H1 (cell line): ENCODE results near the gene HIVEP2. TPM values are rescaled to one million over a fixed set of nuclear protein-coding genes. Genes with fewer than 3 reads are reported as not detected.

ENCODE experiments used
- CTCF ChIA-PET: fragments of 300-600 bp; sonication (Branson Sonifier 250); formaldehyde crosslinking; loops from one replicate; lab custom pipeline; 2021; ENCODE audit not compliant: partially characterized antibody; lab: Charles Lee
- POLR2A ChIA-PET: fragments of 300-600 bp; sonication (Branson Sonifier 250); formaldehyde crosslinking; loops from one replicate; lab custom pipeline; 2021; ENCODE audit warnings: inconsistent platforms; ENCODE audit not compliant: partially characterized antibody; lab: Charles Lee
- DNase-seq, 2 experiments: peaks; one replicate each; pipeline versions ENCODE4 v3.0.0 to v3.0.0-alpha.2; 2010 to 2022; ENCODE audit warnings: low spot score in 2 of 2, low read depth in 1 of 2, mixed read lengths in 1 of 2
- FAIRE-seq: peaks from 2 replicates; lab custom pipeline; 2011; peaks lifted over from hg19 to GRCh38; lab: Jason Lieb, UNC
- H2AFZ ChIP-seq: 2 replicates; pipeline ENCODE4 v1.8.1; 2012; ENCODE audit warnings: low read length, inconsistent platforms
- H2AK5ac ChIP-seq: 2 replicates; pipeline ENCODE4 v1.6.1; 2013; ENCODE audit warnings: low read depth, low read length
- H2BK120ac ChIP-seq: replicated peaks from 2 replicates; pipeline ENCODE3; 2013; ENCODE audit warnings: low read depth, low read length, inconsistent platforms
- H2BK12ac ChIP-seq: 2 replicates; pipeline ENCODE4 v1.6.1; 2013; ENCODE audit warnings: low read depth, low read length
- H2BK15ac ChIP-seq: 2 replicates; pipeline ENCODE4 v1.6.1; 2013; ENCODE audit warnings: low read length
- H2BK20ac ChIP-seq: 2 replicates; pipeline ENCODE4 v1.6.1; 2013; ENCODE audit warnings: low read length
- H2BK5ac ChIP-seq: 2 replicates; pipeline ENCODE4 v1.6.1; 2013; ENCODE audit warnings: low read depth, low read length
- H3K14ac ChIP-seq: 2 replicates; pipeline ENCODE4 v1.6.1; 2013; ENCODE audit warnings: inconsistent platforms; ENCODE audit not compliant: insufficient read length
- H3K18ac ChIP-seq: 2 replicates; pipeline ENCODE4 v1.6.1; 2013; ENCODE audit warnings: low read length; ENCODE audit errors: extremely low read depth
- H3K23ac ChIP-seq: 2 replicates; pipeline ENCODE4 v1.6.1; 2013; ENCODE audit warnings: inconsistent platforms; ENCODE audit not compliant: insufficient read length
- H3K23me2 ChIP-seq: 2 replicates; pipeline ENCODE4 v1.6.1; 2013; ENCODE audit warnings: low read depth, low read length
- H3K27ac ChIP-seq: 2 replicates; pipeline ENCODE4 v1.6.1; 2011; ENCODE audit warnings: low read depth, low read length, inconsistent platforms
- H3K27me3 ChIP-seq, 4 experiments: replicated peaks in 1 of 4; 1 replicate in 1 of 4; 2 replicates in 3 of 4; pipeline versions ENCODE4 v1.6.1 to v1.8.1; 2011 to 2013; ENCODE audit warnings: low read length in 3 of 4, mild to moderate bottlenecking in 3 of 4, inconsistent platforms in 2 of 4, mixed read lengths in 2 of 4, moderate library complexity in 1 of 4; ENCODE audit not compliant: control insufficient read depth in 3 of 4, insufficient read depth in 3 of 4; ENCODE audit errors: extremely low read depth in 1 of 4
- H3K36me3 ChIP-seq, 4 experiments: 2 replicates each; pipeline versions ENCODE4 v1.6.1 to v1.8.1; 2011 to 2013; ENCODE audit warnings: mild to moderate bottlenecking in 4 of 4, low read length in 3 of 4, moderate library complexity in 2 of 4, control low read depth in 1 of 4, inconsistent platforms in 1 of 4; ENCODE audit not compliant: insufficient read depth in 4 of 4, control insufficient read depth in 2 of 4
- H3K4ac ChIP-seq: replicated peaks from 2 replicates; pipeline ENCODE3; 2013; ENCODE audit warnings: low read length, low read depth, mixed read lengths, inconsistent platforms; ENCODE audit not compliant: insufficient read length
- H3K4me1 ChIP-seq, 4 experiments: replicated peaks in 1 of 4; 1 replicate in 1 of 4; 2 replicates in 3 of 4; pipeline versions ENCODE4 v1.6.1 to v1.8.1; 2011 to 2013; ENCODE audit warnings: low read length in 3 of 4, inconsistent platforms in 2 of 4, mixed read lengths in 1 of 4; ENCODE audit not compliant: insufficient read depth in 4 of 4, control insufficient read depth in 3 of 4
- H3K4me2 ChIP-seq, 2 experiments: 2 replicates each; pipeline versions ENCODE4 v1.6.1 to v1.8.1; 2011 to 2013; ENCODE audit warnings: low read depth in 2 of 2, low read length in 2 of 2, control low read depth in 1 of 2, inconsistent platforms in 1 of 2, mild to moderate bottlenecking in 1 of 2; ENCODE audit not compliant: insufficient read depth in 1 of 2
- H3K4me3 ChIP-seq, 4 experiments: fragments of 200-600, 300-600 bp in 1 of 4; sonication (generic), shearing (Covaris generic), sonication (Bioruptor Twin) in 1 of 4; 2 replicates each; pipeline versions ENCODE4 v1.5.1 to v1.8.1; 2011 to 2016; ENCODE audit warnings: low read length in 4 of 4, low read depth in 3 of 4, control low read depth in 2 of 4, inconsistent platforms in 2 of 4, mild to moderate bottlenecking in 2 of 4, mixed read lengths in 1 of 4, moderate library complexity in 1 of 4; ENCODE audit not compliant: insufficient read depth in 2 of 4; ENCODE audit errors: extremely low read depth in 1 of 4
- H3K56ac ChIP-seq: replicated peaks from 2 replicates; pipeline ENCODE3; 2013; ENCODE audit warnings: low read depth, mild to moderate bottlenecking, mixed read lengths, low read length, inconsistent platforms; ENCODE audit not compliant: insufficient read length
- H3K79me1 ChIP-seq: 2 replicates; pipeline ENCODE4 v1.6.1; 2013; ENCODE audit warnings: low read depth, low read length, control low read depth
- H3K79me2 ChIP-seq, 2 experiments: 2 replicates each; pipeline versions ENCODE4 v1.6.1 to v1.8.1; 2012 to 2013; ENCODE audit warnings: low read length in 2 of 2, mild to moderate bottlenecking in 2 of 2, inconsistent platforms in 1 of 2; ENCODE audit not compliant: insufficient read depth in 2 of 2, control insufficient read depth in 1 of 2
- H3K9ac ChIP-seq, 4 experiments: replicated peaks in 1 of 4; 1 replicate in 1 of 4; 2 replicates in 3 of 4; pipeline versions ENCODE4 v1.6.1 to v1.8.1; 2011 to 2013; ENCODE audit warnings: low read depth in 3 of 4, low read length in 3 of 4, control low read depth in 2 of 4, mild to moderate bottlenecking in 2 of 4, moderate library complexity in 2 of 4, inconsistent platforms in 1 of 4; ENCODE audit errors: extremely low read depth in 1 of 4
- H3K9me3 ChIP-seq, 2 experiments: 2 replicates each; pipeline versions ENCODE4 v1.6.1 to v1.8.1; 2012 to 2013; ENCODE audit warnings: mild to moderate bottlenecking in 2 of 2, moderate library complexity in 2 of 2, control low read depth in 1 of 2, inconsistent platforms in 1 of 2, low read depth in 1 of 2, low read length in 1 of 2, mixed read lengths in 1 of 2; ENCODE audit not compliant: insufficient read depth in 2 of 2
- H4K20me1 ChIP-seq, 2 experiments: replicated peaks in 1 of 2; 2 replicates each; pipeline versions ENCODE3 to v1.8.1; 2011 to 2013; ENCODE audit warnings: inconsistent platforms in 2 of 2, low read length in 2 of 2, mild to moderate bottlenecking in 1 of 2; ENCODE audit not compliant: insufficient read depth in 2 of 2, control insufficient read depth in 1 of 2
- H4K5ac ChIP-seq: 2 replicates; pipeline ENCODE4 v1.6.1; 2013; ENCODE audit warnings: low read length, low read depth, mixed read lengths, inconsistent platforms; ENCODE audit not compliant: insufficient read length
- H4K8ac ChIP-seq: 2 replicates; pipeline ENCODE4 v1.8.0; 2013; ENCODE audit warnings: mild to moderate bottlenecking, moderate library complexity, low read length, inconsistent platforms; ENCODE audit not compliant: insufficient read depth; ENCODE audit errors: extremely low read depth
- H4K91ac ChIP-seq: replicated peaks from 2 replicates; pipeline ENCODE3; 2013; ENCODE audit warnings: low read length, mixed read lengths, inconsistent platforms; ENCODE audit not compliant: insufficient read length
- BACH1 ChIP-seq: IDR thresholded peaks from 2 replicates; pipeline ENCODE4 v1.6.1; 2012; ENCODE audit warnings: low read length, improper control_type of control experiment
- BRCA1 ChIP-seq: IDR thresholded peaks from 2 replicates; pipeline ENCODE4 v1.6.1; 2012; ENCODE audit warnings: low read depth, low read length, improper control_type of control experiment
- CHD1 ChIP-seq: IDR thresholded peaks from 2 replicates; pipeline ENCODE4 v1.6.1; 2012; ENCODE audit warnings: low read depth, low read length, improper control_type of control experiment
- GABPA ChIP-seq: IDR thresholded peaks from 2 replicates; pipeline ENCODE4 v1.6.1; 2011; ENCODE audit warnings: mild to moderate bottlenecking, low read length, moderate library complexity, borderline replicate concordance; ENCODE audit not compliant: insufficient read depth
- GTF2F1 ChIP-seq: IDR thresholded peaks from 2 replicates; pipeline ENCODE4 v1.6.1; 2012; ENCODE audit warnings: low read depth, low read length, improper control_type of control experiment, borderline replicate concordance
- JUN ChIP-seq: IDR thresholded peaks from 2 replicates; pipeline ENCODE4 v1.6.1; 2011; ENCODE audit warnings: low read depth, mild to moderate bottlenecking, improper control_type of control experiment, low read length
- KDM1A ChIP-seq: fragments of 200-600, 300-600 bp; sonication (generic); IDR thresholded peaks from 2 replicates; pipeline ENCODE4 v1.7.1; 2016; ENCODE audit warnings: mild to moderate bottlenecking, low read length, borderline replicate concordance
- MAFK ChIP-seq: IDR thresholded peaks from 2 replicates; pipeline ENCODE4 v1.6.1; 2012; ENCODE audit warnings: low read depth, mild to moderate bottlenecking, improper control_type of control experiment, low read length
- MAX ChIP-seq: IDR thresholded peaks from 2 replicates; pipeline ENCODE4 v1.6.1; 2012; ENCODE audit warnings: inconsistent platforms
- NANOG ChIP-seq: IDR thresholded peaks from 2 replicates; pipeline ENCODE4 v1.6.1; 2011; ENCODE audit warnings: low read length, low read depth, mild to moderate bottlenecking, inconsistent platforms; ENCODE audit not compliant: insufficient read depth, poor library complexity, severe bottlenecking
- POLR2AphosphoS5 ChIP-seq: IDR thresholded peaks from 2 replicates; pipeline ENCODE4 v1.6.1; 2011; ENCODE audit warnings: low read depth, low read length
- SAP30 ChIP-seq: fragments of 300-600 bp; sonication (generic); IDR thresholded peaks from 2 replicates; pipeline ENCODE4 v1.7.1; 2012; ENCODE audit warnings: low read length, moderate library complexity, mild to moderate bottlenecking, inconsistent platforms; ENCODE audit not compliant: insufficient read depth, insufficient replicate concordance
- SP2 ChIP-seq: IDR thresholded peaks from 2 replicates; pipeline ENCODE4 v1.6.1; 2012; ENCODE audit warnings: mild to moderate bottlenecking, low read length, inconsistent platforms
- SUZ12 ChIP-seq: fragments of 200-600 bp; sonication (generic); IDR thresholded peaks from 2 replicates; pipeline ENCODE4 v1.6.1; 2012; ENCODE audit warnings: mild to moderate bottlenecking, inconsistent platforms, low read length, moderate library complexity, mixed read lengths
- TEAD4 ChIP-seq: IDR thresholded peaks from 2 replicates; pipeline ENCODE4 v1.6.1; 2012; ENCODE audit warnings: low read depth, low read length, inconsistent platforms, mixed read lengths
- WGBS, 2 experiments: shearing (Covaris generic) in 1 of 2; methylation state at CpG; one replicate each; pipeline versions ENCODE4 v1.1.6 to v1.1.7; 2013 to 2015; ENCODE audit warnings: low lambda C conversion rate in 2 of 2, mixed read lengths in 2 of 2, inconsistent platforms in 1 of 2, low coverage in 1 of 2, missing lambda C conversion rate in 1 of 2; ENCODE audit not compliant: insufficient replicate concordance in 2 of 2, insufficient coverage in 1 of 2, insufficient read length in 1 of 2; ENCODE audit errors: extremely low coverage in 1 of 2, missing lambda C conversion rate in 1 of 2; 5-methylcytosine and 5-hydroxymethylcytosine counted together
- polyA plus RNA-seq, 7 experiments: library from polyadenylated mRNA; depleted of rRNA in 3 of 7; stranded (reverse) in 5 of 7; unstranded in 2 of 7; fragments of >200 nt in 5 of 7; fragments of 200-250 nt in 2 of 7; gene quantifications; 1 replicate in 5 of 7; 2 replicates in 1 of 7; 4 replicates in 1 of 7; pipeline versions ENCODE4 v1.2.1 to v1.2.3, GENCODE V29; 2011 to 2013; ENCODE audit warnings: missing spikeins in 2 of 7, mixed read lengths in 2 of 7
- total RNA-seq: library from RNA; stranded (reverse); fragmentation: NEBNext Ultra II Directional; extraction: Animal tissue kit (Norgen Biotek cat#: 25700); gene quantifications from 2 replicates; pipeline ENCODE4 v1.2.1, GENCODE V29; 2021

HIVEP2 gene
- total and polyA plus RNA-seq, 2 of the 8 experiments (the other 6 are each of a cell fraction or from before 2014, with no cell fraction given) = 2.2 to 6.1 TPM

- Histone ChIP-seq H4K5ac (no peak overlapping the region), H4K91ac (no peak overlapping the region), H2BK15ac (no peak overlapping the region), H2BK12ac (no peak overlapping the region), H2BK120ac (no peak overlapping the region), H3K27me3 (peaks cover 0 to 1% (median 0%) of the 10 kb centered on the region in 4 experiments; a peak in 1 of 7 replicates), H2BK5ac (no peak overlapping the region), H3K56ac (no peak overlapping the region), H3K18ac (no peak overlapping the region), H2AK5ac (no peak overlapping the region), H2AFZ (no peak overlapping the region), H3K79me1 (no peaks in the 10 kb centered on the region), H3K27ac (no peak overlapping the region), H3K9ac (no peak overlapping the region), H3K4ac (no peak overlapping the region), H3K4me3 (no peak overlapping the region), H3K23ac (no peak overlapping the region), H3K79me2 (no peaks in the 10 kb centered on the region), H3K4me1 (peaks cover 2 to 8% (median 5%) of the 10 kb centered on the region in 4 experiments; a peak in 3 of 7 replicates), H4K20me1 (no peaks in the 10 kb centered on the region), H2BK20ac (no peak overlapping the region), H3K14ac (no peak overlapping the region), H3K36me3 (no peaks in the 10 kb centered on the region), H4K8ac (no peak overlapping the region), H3K4me2 (no peak overlapping the region), H3K9me3 (no peaks in the 10 kb centered on the region), H3K23me2 (peaks cover 2% of the 10 kb centered on the region; the same call in 1 of the 2 replicates)
- POLR2A ChIA-PET = no interaction called here
- CTCF ChIA-PET = interaction anchor here (2.1 kb wide), 1 partner anchor 12 kb away, joined by 4 read pairs; no protein-coding TSS in a partner anchor
- 89% methylated on average over 3 of the region's 3 CpGs; no CpG with 5 or more reads in 1 of the 2 experiments for WGBS, 2 experiments
- no peak for FAIRE-seq
- DNase-seq = no peak
- no peak for TF ChIP-seq SUZ12
- no peak for TF ChIP-seq BACH1
- TF ChIP-seq JUN = no peak
- no peak for TF ChIP-seq GTF2F1
- TF ChIP-seq GABPA = no peak
- no peak for TF ChIP-seq TEAD4
- no peak for TF ChIP-seq POLR2AphosphoS5
- TF ChIP-seq BRCA1 = no peak
- TF ChIP-seq CHD1 = no peak
- TF ChIP-seq SP2 = no peak
- no peak for TF ChIP-seq SAP30
- no peak for TF ChIP-seq MAX
- TF ChIP-seq MAFK = no peak
- TF ChIP-seq KDM1A = no peak
- no peak for TF ChIP-seq NANOG
These were observed 238.8 kb downstream of the HIVEP2 start for GRCh38 chr6:142706210-142706609.
